ENCODE results near the gene PACS2.
"Not testable (repeated sequence)": the region's sequence is repeated elsewhere in the genome, so short reads cannot be mapped to it uniquely, and the experiment has no call there.

The PACS2 gene

GRCh38 chr14:105329411-105330150, 15.0 kb downstream of the PACS2 start:
- no peak for DNase-seq

DNA sequence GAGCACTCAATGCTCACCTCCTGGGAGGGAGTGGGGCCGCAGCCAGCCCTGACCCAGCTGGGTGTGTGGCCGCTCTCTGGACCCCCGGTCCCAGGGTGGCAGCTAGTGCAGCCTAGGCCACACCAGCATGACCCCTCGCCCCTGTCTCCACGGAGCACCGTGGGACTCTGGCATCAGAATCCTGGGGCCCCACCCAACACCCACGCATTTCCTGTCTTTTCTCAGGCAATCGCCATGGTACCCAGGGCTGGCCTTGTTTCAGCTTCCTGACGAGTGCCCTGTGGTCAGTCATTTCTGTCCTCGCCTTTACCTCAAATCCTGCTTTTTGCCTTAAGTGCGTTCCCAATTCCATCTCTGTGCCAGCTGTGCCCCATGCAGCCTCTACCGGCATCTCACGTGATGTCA, 15.9 kb downstream of the PACS2 start:
- no peak for DNase-seq

GRCh38 chr14:105331575-105332349, 17.2 kb downstream of the PACS2 start:
- DNase-seq = no peak

DNA sequence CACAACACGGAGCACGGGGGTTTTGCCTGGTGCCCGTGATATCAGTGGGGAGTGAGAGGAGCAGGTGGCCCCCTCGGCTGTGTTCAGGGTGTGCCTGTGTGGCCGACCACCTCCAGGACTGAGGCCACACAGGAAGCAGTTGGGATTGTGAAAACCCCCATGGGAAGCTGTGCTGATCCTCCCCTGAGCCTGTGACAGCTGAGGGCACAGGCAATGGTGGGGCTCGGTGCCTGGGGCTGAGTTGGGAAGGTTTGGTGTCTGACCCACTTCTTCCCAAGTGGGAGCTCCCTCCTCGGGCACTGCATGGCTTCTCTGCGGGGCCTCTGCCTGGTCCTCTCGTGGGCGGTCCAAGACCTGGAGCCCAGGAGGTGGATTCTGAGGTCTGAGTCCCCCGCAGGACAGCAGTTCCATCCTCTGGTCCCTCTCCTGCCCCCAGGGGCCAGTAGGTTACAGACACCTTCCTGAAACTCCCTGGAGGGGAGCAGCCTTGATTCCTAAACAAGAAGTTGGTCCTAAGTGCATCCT, 17.9 kb downstream of the PACS2 start:
- no peak for DNase-seq

GRCh38 chr14:105333020-105333490, 18.5 kb downstream of the PACS2 start:
- no peak for DNase-seq

GRCh38 chr14:105333613-105334364, 19.2 kb downstream of the PACS2 start:
- no peak for DNase-seq

GRCh38 chr14:105334383-105335230, 20.1 kb downstream of the PACS2 start:
- no peak for DNase-seq

DNA sequence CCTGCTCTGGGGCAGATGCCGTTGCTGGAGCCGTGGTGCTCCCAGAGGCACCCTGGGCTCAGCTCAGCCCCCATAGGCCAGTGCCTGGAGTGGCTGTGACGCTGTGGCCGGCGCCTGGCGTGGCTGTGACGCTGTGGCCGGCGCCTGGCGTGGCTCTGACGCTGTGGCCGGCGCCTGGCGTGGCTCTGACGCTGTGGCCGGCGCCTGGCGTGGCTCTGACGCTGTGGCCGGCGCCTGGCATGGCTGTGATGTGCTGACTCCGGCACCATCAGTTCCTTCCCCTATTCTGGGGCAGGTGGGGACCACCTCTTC, 20.6 kb downstream of the PACS2 start:
- not testable (repeated sequence) for DNase-seq

DNA sequence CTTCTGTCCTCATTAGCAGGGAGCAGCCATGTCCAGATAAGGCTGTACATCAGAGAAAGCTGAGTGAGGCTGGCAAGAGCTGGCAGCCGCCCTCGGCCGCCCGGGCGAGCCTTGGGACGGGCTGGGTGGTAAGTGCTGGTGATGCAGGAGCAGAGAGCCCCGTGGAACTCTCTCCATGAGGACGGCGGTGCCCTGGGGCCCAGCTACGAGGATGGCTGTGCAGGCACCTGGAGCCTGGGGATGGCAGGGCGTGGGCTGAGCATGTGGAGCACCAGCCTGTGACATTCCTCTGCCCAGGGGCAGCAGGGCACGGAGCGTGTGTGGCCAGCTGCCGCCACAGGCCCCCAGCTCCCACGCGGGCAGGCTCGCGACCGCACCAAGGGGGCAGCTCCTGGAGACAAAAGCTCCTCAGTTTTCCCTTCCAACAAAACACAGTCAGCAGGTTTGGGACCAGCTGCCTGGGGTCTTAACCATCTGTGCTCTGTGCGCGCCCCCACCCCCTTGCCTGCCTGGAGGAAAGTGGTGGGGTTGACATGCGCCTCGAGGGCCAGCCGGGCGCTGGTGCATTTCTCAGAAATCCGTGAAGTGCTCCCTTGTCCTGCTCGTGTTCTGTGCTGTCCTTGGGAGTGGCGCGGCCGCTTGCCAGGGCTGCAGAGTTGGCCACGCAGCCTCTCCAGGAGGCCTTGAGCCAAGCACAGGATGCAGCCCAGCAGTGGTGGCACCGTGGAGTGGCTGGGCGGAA, 21.4 kb downstream of the PACS2 start:
- DNase-seq = peak in 29 of 51 donors; percentile 12 to 82 (median 62)

- no peak for DNase-seq
These were observed 22.1 kb downstream of the PACS2 start for GRCh38 chr14:105336477-105337287.

- DNase-seq = no peak
These were observed 22.9 kb downstream of the PACS2 start for GRCh38 chr14:105337433-105337832.

- peak in 24 of 51 donors; percentile 10 to 77 (median 55) for DNase-seq
These were observed 23.6 kb downstream of the PACS2 start for GRCh38 chr14:105337966-105338741.

- DNase-seq = peak in 12 of 51 donors; percentile 23 to 76 (median 42)
These were observed 26.5 kb downstream of the PACS2 start for GRCh38 chr14:105340821-105341733.

GRCh38 chr14:105343194-105343593, 28.6 kb downstream of the PACS2 start:
- DNase-seq = no peak

DNA sequence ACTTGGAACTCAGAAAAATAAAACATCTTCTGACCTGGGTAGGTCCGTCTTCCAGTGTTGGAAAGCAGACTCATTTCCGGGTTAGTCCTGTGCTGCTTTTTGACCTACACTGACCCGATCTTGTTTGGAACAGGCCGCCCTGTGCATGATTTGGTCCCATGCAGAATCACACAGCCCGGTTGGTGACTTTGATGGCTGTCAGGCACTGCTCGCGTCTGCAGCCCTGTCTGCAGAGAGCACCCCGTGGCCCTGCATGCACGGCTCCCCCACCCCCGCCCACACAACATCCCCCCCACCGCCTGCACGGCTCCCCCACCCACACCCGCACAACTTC, 31.6 kb downstream of the PACS2 start:
- DNase-seq = no peak

DNA sequence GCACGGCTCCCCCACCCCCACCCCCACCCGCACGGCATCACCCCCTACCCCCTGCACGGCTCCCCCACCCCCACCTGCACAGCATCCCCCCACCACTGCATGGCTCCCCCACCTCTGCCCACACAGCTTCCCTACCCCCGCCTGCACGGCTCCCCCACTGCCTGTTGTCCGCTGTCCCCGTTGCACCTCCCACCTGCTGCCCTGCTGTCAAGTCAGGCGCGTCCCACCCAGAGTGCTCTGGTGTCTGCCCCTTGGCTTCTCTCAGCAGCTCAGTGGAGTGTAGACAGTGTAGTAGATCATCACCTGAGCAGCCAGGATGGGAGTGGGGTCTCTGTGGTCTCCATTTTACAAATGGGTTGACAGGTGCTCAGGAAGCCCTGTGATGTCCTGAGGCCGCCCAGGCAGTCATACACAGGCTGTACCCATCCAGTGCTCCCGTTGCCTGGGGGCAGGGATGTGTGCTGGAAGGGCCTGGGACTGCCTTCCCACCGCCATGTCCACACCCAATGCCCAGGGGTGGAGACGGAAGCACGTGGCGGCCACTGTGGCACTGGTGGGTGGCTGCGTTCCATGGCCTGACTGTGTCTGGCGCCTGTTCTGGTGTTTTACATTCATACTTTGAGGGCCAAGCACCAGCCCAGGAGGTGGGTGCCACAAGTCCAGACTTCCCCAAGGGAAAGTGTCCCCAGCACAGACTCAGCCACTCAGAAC, 32.5 kb downstream of the PACS2 start:
- no peak for DNase-seq

- DNase-seq = no peak
These were observed 33.0 kb downstream of the PACS2 start for GRCh38 chr14:105347587-105347968.

Measured in hypothalamus (tissue), 51 donors.